Ovary (tissue), 3 donors: ENCODE data around the gene CHD5.

Experiments used
- CTCF ChIP-seq, 3 donors: fragments of 450-650 bp in 2 of 3; fragments of 200-600 bp in 1 of 3; IDR thresholded peaks; one replicate each; pipeline versions ENCODE4 v1.5.1 to v1.8.0; 2016 to 2022; ENCODE audit warnings: antibody characterized with exemption in 3 of 3, mild to moderate bottlenecking in 1 of 3
- EP300 ChIP-seq: sonication (generic); formaldehyde crosslinking; IDR thresholded peaks from one replicate; pipeline ENCODE4 v1.6.1; 2017; ENCODE audit warnings: antibody characterized with exemption
- donor health status: DM: no; HTN: no; CAD: no.

GRCh38 chr1:6113116-6113515 is 67.0 kb downstream of the CHD5 start:
- no peak for TF ChIP-seq CTCF (IDR thresholded peaks at IDR 0.05)
- no peak for TF ChIP-seq EP300
